Epithelial cell of proximal tubule (primary cell): ENCODE results near the gene CTNNBIP1. TPM values are rescaled to one million over a fixed set of nuclear protein-coding genes. Genes with fewer than 3 reads are reported as not detected.
A peak's percentile ranks its signal among the peaks of the same experiment; 100 is the strongest.

Experiments used
- DNase-seq: peaks from one replicate; pipeline ENCODE4 v3.0.0-alpha.2; 2011; ENCODE audit warnings: low read depth
- H3K4me3 ChIP-seq: 2 replicates; pipeline ENCODE4 v1.5.1; 2011; ENCODE audit warnings: low read depth, mild to moderate bottlenecking, low read length
- total RNA-seq: library from RNA; depleted of rRNA; stranded (reverse); fragments of >200 nt; gene quantifications from 2 replicates; pipeline ENCODE4 v1.2.3, GENCODE V29; 2015
- TF ChIP-seq, protein P1 (sequence below): conservative IDR thresholded peaks from 2 replicates; pipeline ENCODE4 v1.5.1; 2012; ENCODE audit warnings: low read depth, mild to moderate bottlenecking, low read length

Gene CTNNBIP1, protein sequence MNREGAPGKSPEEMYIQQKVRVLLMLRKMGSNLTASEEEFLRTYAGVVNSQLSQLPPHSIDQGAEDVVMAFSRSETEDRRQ
- 25.5 and 26.8 TPM in 2 replicates for total RNA-seq

DNA sequence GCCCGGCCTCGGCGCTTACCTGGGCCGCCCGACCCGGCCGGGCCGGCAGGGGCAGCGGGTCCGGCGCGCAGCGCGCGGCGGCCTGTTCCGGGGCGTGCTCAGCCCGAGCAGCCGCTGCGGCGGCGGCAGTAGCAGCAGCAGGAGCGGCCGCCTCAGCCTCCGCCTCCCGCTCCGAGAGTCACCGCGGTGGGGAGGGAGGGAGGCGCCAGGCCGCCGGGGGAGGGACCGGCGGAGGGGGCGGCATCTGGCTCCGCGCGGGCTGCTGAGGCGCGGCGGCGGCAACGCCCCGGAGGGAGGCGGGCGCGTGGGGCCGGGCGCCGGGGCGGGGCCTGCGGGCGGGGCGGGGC is at the start of gene CTNNBIP1:
Gene CTNNBIP1, minus strand, starts transcription at position 194 of the 347 bp plus-strand sequence. CDS start 38,205 bp downstream, outside the sequence.
- no peak for DNase-seq
- H3K4me3 ChIP-seq = peak within 1 kb of the TSS; percentile 78
- TF ChIP-seq, protein P1, sequence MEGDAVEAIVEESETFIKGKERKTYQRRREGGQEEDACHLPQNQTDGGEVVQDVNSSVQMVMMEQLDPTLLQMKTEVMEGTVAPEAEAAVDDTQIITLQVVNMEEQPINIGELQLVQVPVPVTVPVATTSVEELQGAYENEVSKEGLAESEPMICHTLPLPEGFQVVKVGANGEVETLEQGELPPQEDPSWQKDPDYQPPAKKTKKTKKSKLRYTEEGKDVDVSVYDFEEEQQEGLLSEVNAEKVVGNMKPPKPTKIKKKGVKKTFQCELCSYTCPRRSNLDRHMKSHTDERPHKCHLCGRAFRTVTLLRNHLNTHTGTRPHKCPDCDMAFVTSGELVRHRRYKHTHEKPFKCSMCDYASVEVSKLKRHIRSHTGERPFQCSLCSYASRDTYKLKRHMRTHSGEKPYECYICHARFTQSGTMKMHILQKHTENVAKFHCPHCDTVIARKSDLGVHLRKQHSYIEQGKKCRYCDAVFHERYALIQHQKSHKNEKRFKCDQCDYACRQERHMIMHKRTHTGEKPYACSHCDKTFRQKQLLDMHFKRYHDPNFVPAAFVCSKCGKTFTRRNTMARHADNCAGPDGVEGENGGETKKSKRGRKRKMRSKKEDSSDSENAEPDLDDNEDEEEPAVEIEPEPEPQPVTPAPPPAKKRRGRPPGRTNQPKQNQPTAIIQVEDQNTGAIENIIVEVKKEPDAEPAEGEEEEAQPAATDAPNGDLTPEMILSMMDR = no peak

DNA sequence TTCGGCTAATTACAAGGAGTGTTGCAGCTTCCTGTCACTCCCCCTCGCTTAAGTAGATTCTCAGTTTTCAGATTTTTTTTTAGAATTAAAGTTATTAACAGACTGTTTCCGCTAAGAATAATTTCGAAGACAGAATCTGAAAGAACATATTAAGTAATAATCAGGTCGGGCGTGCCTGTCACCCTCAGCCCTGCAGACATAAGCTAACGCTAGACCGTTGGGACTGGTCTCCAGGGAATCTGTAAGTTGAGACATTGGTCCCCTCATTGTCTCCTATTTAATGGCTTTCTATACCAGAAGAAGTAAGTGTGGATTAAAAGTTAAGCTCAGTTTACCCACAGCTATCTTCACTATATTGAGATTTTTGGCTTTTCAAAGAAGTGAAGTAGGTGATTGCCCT is 47.7 kb upstream of the CTNNBIP1 start:
- TF ChIP-seq, protein P1 = no peak
- no peak for DNase-seq

DNA sequence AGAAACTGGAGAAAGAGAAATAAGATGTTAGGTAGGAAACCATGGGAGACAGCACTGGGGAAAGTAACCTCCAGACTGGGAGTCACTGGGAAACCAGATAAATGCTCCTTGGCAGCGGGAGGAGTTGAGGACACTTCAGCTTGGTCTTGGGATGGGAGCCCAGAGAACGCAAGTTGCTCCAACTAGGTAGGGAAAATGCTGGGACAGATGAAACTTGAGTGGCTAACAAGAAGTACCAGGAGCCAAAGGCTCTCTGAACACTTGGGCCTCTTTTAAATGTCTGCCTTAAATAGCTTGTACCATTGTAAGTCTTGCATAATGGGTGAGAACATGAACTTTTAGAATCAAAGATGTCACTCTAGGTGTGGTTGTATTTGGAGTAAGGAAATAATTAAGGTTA is 36.2 kb upstream of the CTNNBIP1 start:
- DNase-seq = no peak
- no peak overlapping the region for H3K4me3 ChIP-seq
- TF ChIP-seq, protein P1 = no peak

More for the DNA sequence above, 47.7 kb upstream of the CTNNBIP1 start:
- H3K4me3 ChIP-seq = no peak overlapping the region

DNA sequence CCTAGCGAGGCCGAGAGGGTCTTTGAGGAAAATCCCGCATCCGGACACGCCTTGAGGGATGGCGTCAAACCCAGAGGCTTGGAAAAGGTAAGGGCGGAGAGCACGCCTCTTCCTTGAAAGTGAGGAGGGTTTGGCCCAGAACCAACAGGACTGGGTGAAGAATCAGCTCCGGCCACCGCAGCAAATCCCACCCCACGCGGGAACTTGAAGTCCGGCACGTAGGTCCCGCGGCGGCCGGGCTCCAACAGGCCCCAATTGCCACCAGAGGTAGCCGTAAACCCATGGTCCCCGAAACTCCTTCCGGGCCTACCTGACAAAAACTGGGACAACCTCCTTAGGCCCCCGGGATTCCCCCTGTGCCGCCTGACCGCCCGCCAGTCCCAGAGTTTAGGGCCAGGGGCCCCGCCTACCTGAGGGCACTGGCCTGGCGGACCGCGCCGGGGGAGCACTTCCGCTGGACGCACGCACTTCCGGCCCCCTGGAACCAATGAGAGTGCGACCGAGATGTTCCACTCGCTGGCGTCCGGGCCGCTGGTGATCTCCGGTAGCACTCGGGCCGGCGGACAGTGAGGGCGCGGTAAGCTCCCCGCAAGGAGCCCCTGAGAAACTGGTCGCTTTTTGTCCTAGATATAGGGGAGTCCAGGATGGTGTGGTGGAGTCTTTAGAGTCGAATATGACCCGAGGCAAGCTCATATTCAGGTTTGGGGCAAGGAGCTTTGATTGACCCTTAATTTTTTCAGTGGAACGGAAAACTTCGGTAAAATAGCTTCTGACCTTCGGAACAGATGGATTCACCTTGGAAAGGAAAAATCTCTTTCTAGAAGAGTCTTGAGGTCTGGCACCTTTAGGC is 33.1 kb upstream of the CTNNBIP1 start, which contains the start of the genes LZIC and NMNAT1:
Gene LZIC, minus strand, starts transcription at position 453 of the 850 bp plus-strand sequence. CDS start 6,772 bp downstream, outside the sequence.
Gene NMNAT1, plus strand, starts transcription at position 537 of the 850 bp plus-strand sequence. CDS start 28,599 bp downstream, outside the sequence.
- H3K4me3 ChIP-seq = peak within 1 kb of the TSS; percentile 98
- DNase-seq = peak; percentile 54
- TF ChIP-seq, protein P1 = no peak

DNA sequence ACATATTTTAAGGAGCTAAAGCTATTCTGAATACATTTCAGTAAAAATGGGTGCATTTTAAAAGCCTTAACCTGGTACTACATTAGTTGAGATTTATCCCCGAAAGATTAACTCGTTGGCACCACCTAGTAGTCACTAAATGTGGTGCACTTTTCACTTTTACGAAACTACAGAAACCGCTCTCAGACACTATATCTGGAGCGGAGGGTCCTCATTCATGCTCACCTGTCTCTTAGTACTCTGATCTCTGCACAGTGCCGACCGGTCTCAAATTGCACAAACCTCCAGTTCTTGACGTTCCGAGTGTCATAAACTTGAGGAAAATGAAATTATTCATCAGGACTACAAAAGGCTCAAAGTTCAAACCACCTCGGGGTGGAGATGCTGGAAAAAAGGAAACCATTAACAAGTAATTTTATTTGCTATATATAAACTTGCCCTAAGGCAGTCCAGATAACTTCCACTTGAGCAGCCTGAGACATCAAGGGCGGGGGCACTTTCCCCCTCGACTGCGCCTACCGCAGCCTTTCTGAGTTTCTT is 32.4 kb upstream of the CTNNBIP1 start:
- DNase-seq = peak; percentile 16

DNA sequence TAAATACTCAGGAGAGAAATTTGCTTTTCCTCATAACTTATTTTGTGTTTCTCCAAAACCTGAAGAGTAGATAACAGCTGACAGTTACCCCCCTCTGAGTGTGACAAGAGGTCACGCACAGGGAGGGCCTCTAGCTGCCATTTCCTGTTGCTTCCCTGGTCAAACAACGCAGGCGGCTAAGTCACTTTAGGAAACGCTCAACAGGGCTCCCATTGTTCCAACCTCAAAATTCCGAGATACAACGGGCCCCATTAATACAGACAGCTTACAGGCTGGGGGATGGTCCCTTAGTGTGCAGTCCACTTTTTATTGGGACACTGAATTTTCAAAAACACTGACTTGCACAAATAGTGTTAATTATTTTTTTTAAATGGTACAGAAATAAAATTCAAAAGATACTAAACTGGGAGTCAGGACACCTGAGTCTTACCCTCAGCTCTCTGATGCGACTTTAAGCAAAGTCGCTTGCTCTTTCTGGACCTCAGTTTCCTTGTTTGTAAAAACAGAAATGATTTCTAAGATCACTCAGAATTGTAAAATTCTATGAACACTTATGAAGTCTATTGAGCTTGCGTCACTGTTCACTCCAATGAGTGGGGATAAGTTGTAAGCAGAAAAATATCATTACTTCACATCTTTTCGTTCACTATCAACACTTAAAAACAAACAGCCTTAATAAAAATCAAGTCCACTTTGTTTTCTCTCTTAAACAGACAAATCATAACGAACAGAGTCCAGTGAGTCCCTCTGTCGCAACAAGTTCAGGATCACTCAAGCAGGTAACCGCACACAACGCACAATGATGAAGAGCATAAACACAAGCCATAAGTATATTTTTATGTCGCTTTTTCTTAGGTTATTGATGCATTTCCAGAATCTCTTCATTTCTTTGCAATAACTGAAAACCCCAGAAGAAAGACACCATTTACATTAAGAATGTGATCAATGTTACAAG is 19.6 kb upstream of the CTNNBIP1 start:
- DNase-seq = no peak
- H3K4me3 ChIP-seq = no peak overlapping the region
- TF ChIP-seq, protein P1 = no peak

More for the DNA sequence above, 32.4 kb upstream of the CTNNBIP1 start:
- TF ChIP-seq, protein P1 = peak; percentile 58
- peak overlapping the region; percentile 98 for H3K4me3 ChIP-seq
